ENCODE measurements around the gene NEK7.

NEK7 gene

DNA sequence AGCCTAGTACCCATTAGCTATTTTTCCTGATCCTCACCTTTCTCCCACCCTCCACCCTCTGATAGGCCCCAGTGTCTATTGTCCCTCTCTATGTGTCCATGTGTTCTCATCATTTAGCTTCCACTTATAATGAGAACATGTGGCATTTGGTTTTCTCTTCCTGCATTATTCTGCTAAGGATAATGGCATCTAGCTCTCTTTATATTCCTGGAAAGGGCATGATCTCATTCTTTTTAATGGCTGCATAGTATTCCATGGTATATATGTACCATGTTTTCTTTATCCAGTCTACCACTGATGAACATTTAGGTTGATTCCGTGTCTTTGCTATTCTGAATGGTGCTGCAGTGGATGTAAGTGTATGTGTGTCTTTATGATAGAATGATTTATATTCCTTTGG is 178.9 kb downstream of the NEK7 start:
- no peak overlapping the region for H3K4me3 ChIP-seq (ENCODE audit: low read depth, low read length)
- TF ChIP-seq, protein P1, sequence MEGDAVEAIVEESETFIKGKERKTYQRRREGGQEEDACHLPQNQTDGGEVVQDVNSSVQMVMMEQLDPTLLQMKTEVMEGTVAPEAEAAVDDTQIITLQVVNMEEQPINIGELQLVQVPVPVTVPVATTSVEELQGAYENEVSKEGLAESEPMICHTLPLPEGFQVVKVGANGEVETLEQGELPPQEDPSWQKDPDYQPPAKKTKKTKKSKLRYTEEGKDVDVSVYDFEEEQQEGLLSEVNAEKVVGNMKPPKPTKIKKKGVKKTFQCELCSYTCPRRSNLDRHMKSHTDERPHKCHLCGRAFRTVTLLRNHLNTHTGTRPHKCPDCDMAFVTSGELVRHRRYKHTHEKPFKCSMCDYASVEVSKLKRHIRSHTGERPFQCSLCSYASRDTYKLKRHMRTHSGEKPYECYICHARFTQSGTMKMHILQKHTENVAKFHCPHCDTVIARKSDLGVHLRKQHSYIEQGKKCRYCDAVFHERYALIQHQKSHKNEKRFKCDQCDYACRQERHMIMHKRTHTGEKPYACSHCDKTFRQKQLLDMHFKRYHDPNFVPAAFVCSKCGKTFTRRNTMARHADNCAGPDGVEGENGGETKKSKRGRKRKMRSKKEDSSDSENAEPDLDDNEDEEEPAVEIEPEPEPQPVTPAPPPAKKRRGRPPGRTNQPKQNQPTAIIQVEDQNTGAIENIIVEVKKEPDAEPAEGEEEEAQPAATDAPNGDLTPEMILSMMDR (IDR thresholded peaks at IDR 0.05; ENCODE audit: low read depth, low read length, missing control alignments): no peak
- DNase-seq (ENCODE audit: low read depth): no peak
- in situ Hi-C loops (cut with HindIII; ENCODE audit: low sequenced_read_pairs): no loop called here

DNA sequence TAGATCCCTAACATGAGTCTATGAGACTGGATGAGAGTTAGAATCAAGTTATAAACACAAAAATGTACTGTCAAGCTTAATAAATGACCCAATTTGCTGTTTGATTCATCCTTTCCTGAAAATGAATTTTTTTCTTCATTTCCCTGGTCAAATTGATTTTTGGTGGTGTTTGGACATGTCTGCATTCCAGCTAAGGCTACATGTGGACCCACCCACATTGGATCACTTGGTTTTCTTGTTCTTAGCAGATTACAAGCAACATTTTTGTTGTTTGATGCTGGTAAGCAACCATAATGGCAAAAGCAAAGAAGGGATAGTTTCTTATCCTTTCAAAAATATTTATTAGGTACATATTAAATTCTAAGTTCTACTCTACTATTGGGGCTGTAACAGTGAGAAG is 181.1 kb downstream of the NEK7 start:
- TF ChIP-seq, protein P1 (IDR thresholded peaks at IDR 0.05; ENCODE audit: low read depth, low read length, missing control alignments): no peak
- H3K4me3 ChIP-seq (ENCODE audit: low read depth, low read length): no peak overlapping the region
- DNase-seq (ENCODE audit: low read depth): no peak
- in situ Hi-C loops (cut with HindIII; ENCODE audit: low sequenced_read_pairs): no loop called here

DNA sequence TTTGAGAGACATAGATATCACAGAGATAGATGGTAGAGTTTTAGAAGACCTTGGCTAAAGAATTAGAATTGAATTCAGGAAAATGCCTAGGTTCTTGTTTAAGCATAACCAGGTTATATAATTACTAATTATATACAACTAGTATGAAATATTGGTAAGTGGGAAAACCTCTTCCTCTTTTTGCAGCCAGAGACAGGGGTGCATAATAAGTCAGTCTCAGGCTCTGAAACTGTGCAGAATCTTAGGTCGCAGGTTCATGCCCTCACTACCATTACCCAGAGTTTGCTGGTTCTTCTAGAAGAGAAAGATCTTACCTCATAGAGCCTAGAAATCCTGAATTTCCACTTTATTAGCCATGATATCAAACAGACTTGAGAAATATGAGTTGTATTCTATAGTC is 183.3 kb downstream of the NEK7 start:
- no peak for DNase-seq (ENCODE audit: low read depth)
- in situ Hi-C loops (cut with HindIII; ENCODE audit: low sequenced_read_pairs): no loop called here
- TF ChIP-seq, protein P1 (IDR thresholded peaks at IDR 0.05; ENCODE audit: low read depth, low read length, missing control alignments): no peak
- H3K4me3 ChIP-seq (ENCODE audit: low read depth, low read length): no peak overlapping the region

DNA sequence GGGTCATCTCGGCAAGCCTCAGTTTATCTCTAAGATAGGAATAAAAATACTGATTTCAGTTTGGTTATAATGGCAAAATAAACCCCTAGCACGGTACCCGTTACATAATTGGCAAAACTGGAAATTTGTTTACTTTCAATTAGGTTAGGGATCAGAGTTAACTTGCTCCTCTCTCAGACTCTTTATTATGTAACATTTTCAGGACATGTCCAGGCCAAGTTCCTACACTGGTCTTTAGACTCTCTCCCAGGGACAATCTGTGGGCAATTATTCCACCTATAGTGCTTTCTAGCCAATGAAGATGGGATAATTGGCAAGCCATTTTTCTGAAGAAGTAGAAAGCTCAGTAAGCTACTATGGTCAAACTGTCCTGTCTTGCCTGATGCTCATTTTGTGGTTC is 189.4 kb downstream of the NEK7 start:
- DNase-seq (ENCODE audit: low read depth): no peak
- TF ChIP-seq, protein P1 (IDR thresholded peaks at IDR 0.05; ENCODE audit: low read depth, low read length, missing control alignments): no peak
- in situ Hi-C loops (cut with HindIII; ENCODE audit: low sequenced_read_pairs): loop anchor here (5.0 kb wide), 1 partner anchor 41 kb away; no protein-coding TSS in a partner anchor
- no peak overlapping the region for H3K4me3 ChIP-seq (ENCODE audit: low read depth, low read length)

DNA sequence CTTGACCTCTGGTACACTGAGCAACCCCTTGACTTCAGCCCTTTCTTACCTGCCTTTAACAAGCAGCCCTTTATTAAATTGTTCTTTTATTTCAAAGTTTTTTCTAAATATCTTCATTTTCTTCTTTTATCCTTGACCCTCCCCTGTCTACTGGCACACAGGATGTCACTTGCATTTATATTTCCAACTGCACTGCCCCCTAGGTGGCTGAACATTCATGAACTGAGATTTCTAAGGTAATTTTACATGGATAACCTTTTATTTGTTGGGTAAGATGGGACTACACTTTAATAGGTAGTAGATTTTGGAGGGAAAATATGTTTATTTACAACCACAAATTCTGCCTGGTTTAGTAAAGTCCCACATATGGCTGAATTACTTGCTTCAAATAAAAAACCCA is 193.7 kb downstream of the NEK7 start:
- H3K4me3 ChIP-seq (ENCODE audit: low read depth, low read length): no peak overlapping the region
- TF ChIP-seq, protein P1 (IDR thresholded peaks at IDR 0.05; ENCODE audit: low read depth, low read length, missing control alignments): no peak
- in situ Hi-C loops (cut with HindIII; ENCODE audit: low sequenced_read_pairs): no loop called here
- DNase-seq (ENCODE audit: low read depth): no peak

DNA sequence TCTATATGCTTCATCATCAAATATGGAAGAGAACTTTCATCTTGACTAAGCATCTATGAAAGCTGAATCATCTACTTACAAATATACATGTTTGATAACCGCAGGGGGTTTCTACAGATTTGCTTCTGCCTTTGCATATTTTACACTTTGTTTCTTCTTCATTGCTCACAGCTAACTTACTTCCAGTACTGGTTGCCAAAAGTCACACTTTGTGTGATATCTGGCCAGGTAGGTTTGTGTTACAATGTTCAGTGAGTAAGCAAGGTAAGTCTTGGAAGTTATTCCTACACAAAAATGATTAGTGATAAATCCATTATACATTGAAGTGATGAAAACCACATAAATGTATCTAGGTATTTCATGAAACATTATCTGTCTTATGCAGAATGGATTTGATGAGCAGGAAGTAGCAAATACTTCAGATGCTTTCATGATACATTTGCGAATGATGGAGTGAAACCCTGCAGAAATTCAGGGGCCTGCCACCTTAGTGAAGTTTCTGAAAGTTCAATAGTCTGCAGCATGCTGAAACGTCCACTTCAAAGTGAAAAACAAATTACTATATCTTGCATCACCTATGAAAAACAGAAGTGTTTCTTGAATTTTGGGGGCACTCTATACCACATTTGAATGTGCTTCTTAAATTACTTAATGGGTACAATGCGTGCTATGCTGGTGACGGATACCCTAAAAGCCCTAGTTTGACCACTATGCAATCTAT is 196.3 kb downstream of the NEK7 start:
- in situ Hi-C loops (cut with HindIII; ENCODE audit: low sequenced_read_pairs): no loop called here
- TF ChIP-seq, protein P1 (IDR thresholded peaks at IDR 0.05; ENCODE audit: low read depth, low read length, missing control alignments): no peak
- DNase-seq (ENCODE audit: low read depth): no peak
- H3K4me3 ChIP-seq (ENCODE audit: low read depth, low read length): no peak overlapping the region
